Measurements from ENCODE around the gene CAMK1.

The CAMK1 gene

GRCh38 chr3:9713142-9713541 lies 56.6 kb downstream of the CAMK1 start:
- in situ Hi-C loops (cut with MboI; ENCODE audit: low sequenced_read_pairs): no loop called here

- in situ Hi-C loops (cut with MboI; ENCODE audit: low sequenced_read_pairs): no loop called here
Observed at GRCh38 chr3:9712415-9712814, 57.3 kb downstream of the CAMK1 start.

GRCh38 chr3:9710174-9710739 lies 59.5 kb downstream of the CAMK1 start:
- in situ Hi-C loops (cut with MboI; ENCODE audit: low sequenced_read_pairs): no loop called here

Data from hTERT RPE-1 (cell line).